Fibroblast of the conjunctiva (primary cell): ENCODE measurements around the gene HPSE2.
A peak's percentile ranks its signal among the peaks of the same experiment; 100 is the strongest.

ENCODE experiments used
- DNase-seq: peaks from one replicate; pipeline ENCODE4 v3.0.0-alpha.2; 2010; ENCODE audit warnings: low read depth

HPSE2 gene

DNA sequence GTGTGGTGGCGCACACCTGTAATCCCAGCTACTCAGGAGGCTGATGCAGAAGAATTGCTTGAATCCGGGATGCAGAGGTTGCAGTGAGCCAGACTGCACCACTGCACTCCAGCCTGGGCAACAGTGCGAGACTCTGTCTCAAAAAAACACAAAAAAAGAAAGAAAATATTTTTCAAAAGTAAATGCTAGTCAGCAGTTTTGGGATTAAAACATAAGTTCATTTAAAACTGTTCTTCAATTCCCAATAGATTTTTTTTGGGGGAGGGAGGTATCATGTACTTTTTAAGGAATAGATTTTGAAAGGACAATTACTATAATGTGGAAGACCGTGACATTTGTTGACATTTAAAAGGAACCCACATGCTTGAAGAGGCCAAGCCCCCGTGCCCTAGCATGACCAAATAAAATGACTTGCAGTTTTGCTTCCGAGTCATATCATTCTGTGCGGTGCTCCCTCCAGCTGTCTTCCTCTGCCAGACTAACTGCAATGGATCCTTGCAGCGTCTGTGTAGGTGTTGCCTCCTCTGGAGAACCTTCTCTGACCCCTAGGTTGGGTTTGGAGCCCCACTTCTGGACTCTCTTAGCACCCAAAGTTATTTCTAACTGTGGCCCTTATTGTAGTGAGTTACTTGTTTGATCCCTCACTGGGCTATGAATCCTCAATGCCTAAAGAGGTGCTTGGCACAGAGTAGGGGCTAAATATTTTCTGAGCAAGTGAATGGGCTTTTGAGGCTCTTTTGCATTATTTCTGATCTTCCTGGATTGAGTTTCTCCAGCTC is 771.5 kb downstream of the HPSE2 start:
- no peak for DNase-seq

DNA sequence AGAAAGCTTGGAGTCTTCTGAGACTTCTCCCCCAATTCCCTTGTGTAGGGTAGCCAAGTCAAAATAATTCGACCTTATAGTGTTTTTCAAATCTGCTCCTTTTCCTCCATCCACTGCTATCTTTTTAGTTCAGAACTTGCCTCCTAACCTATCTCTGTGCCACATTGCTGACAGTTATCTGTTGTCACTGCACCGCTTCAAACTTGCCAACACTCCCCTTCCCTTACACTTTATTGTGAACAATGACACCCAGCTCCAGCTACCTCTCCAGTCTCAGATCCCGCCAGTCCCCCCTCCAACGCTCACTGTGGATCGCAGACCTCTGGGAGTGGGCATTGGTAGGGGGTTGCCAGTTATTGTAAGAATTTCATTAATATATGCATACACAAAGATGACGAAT is 772.6 kb downstream of the HPSE2 start:
- no peak for DNase-seq

DNA sequence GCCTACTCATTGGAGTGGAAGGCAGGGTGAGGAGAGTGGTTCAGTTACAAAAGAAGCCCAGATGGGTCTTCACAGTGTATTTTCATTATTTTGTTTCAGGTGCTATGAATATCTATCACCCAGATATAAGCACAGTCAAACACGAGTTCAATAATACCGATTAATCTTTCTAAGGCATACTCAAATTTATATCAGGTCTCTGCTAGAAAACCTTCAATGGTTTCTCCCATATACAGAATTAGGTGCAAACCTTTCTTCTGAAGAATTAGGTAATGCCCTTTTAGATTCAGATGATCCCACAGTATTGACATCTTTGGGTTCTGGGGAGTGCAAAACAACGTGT is 774.2 kb downstream of the HPSE2 start:
- no peak for DNase-seq

DNA sequence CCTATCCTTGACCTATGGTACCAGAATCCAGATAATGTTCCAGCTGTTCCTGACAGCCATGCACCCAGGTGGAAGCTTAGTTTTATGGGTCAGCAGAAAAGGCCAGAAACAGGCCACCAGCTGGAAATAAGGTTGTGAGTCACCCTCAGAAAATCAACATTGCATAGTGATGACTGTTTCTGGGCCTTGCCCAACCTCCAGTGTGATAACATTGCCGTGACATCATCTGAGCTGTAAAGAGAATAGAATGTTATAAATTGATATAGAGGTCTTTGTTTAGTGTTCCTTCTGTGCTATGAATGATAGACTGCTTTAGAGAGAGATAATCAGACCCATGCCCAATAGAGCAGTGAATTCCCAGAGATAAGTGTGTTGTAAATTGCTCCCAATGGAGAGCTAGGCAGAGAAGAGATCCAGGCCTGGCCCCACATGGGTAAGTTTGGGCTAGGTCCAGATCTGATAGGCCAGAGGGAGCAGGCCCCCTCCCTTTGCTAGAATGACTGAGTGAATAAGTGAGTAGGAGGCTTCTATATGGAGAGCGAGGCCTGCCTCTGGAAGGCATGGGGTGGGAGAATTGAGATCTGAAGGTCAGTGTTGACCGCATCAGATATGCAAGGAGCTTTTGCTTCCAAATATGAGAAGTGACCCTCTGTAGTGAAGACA is 774.7 kb downstream of the HPSE2 start:
- DNase-seq = peak; percentile 63

DNA sequence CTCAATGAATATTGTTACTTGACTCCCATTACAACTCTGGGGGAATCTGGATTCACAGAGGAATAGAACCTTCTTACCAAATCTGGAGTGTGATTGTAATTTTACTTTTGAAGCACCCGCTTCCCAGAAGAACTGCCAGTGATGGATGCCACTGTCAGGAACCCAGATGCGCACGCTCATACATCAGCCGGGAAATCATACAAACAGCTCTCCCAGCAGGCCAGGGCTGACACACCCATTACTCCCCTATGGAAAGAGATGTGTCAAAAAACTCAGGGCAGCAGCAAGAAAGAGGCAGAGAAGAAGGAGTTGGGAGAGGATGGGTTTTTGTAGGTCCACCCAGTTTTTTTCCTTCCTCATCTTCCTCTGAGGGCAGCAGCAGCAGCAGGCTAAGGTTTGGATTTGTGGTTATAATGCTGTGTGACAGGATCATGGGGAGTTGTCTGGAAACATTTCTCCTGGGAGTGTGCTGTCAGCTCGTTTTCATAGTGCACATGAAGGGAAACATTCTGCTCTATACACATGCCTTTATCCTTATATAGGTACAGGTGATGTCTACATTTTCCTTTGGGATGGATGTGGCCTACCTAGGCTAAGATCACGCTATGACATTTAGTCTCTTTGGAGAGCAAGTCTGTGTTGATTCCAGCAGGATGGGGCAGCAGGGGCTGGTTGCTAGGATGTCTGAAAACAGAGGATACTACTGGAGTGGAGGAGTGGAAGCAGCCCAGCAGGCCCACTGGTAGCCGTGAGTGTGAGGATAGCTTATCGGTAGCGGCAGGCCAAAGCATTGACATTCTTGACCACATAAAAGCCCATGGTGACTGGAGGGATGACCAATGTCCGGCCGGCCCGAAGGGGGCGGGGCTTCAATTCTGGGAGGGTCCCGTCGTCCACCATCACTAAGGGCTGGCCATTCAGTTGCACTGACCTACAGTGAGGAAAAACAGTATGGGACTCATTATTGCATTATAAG is 776.6 kb downstream of the HPSE2 start:
- no peak for DNase-seq

DNA sequence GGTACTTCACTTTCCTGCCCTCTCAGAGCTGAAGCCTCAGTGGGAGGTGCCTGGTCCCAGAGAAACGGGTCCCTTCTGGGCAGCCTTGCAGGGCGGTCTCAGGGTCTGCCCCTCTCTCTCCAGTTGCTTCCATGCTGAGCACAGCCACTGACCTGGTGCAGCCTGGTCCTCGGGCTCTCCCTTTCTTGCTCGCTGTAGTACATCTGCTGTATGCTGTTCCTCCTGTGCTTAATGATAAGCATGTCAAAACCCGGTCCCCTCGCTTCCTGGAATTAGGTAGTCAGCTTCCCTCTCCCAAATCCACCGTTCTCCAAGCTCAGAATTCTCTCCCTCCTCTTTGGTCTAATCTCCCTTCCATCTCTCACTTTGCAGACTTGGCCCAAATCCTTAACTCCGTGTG is 777.9 kb downstream of the HPSE2 start:
- no peak for DNase-seq

DNA sequence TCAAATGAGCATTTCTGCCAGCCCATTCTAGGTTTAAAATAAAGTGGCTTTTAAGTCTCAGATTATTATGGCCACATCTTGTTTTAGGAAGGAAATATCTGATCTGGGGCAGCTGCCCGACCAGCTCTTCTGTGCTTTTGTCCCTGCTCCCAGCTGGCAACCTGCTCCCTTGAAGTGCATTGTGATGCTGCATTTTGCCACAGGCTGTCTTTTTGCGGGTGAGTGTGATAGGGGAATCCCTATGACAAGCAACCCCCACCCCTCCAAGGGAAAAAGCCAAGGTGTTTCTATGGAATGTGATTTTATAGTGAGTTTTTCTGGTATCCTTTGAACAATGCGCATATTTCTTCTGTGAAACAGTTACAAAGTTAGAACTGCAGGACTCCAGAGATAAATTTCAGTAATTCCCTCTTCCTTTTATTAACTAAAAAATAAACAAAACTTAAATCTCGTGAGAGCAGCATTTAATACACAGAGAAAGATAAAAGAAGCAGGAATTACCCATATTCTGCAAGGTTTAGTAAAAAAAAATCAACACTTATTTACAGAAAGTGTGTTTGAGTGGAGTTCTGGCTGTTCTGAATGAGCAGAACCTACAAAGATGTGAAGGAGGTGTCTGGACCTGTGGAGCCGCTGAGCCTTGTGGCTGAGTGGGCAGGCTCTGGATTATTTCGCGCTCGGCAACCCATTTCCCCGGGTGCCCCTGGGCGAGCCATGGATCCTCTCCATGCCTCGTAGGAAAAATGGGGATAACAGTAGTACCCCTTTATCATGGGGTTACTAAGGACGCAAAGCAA is 778.8 kb downstream of the HPSE2 start:
- DNase-seq = no peak

DNA sequence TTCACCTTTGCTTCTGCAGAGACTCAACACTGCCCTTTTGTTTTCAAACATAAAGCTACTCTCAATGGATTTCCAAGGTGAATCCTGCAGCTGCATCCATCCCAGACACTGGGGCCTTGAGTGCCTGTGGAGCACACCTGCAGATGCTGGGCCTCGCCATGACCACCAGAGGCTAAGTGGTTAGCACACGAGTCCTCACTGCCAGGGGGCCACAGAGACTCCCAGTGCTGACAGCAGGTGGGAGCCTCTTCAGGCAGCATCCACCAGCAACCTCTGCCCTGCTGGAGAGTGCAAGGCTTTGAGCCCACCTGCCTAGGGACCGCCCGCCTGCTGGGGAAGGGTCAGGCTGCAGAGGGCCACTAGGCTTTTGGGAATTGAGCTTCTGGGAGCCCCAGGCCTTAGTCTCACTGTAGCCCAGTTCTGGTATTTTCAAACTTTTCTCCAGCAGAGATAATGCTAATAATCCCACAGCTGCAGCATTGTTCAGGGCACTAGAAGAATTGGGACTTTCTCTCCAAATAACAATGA is 779.5 kb downstream of the HPSE2 start:
- DNase-seq = no peak

DNA sequence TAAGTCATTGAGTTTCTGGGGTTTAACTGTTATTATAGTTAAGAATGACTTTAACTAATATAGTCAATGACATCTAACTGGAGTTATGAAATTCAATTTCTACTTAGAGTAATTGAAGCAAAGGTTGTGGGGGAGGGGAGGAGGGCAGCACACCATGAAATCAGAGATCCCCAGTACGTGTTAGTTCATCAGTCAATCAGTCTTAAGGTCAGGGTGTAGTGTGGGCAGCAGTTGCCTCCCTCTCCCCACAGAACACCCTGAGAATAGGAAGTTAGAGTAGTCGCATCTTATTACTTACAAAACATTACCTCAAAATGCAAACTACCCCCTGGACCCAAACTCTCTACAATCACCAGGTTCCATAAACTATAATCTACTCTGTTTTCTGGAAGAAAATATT is 781.9 kb downstream of the HPSE2 start:
- DNase-seq = no peak

DNA sequence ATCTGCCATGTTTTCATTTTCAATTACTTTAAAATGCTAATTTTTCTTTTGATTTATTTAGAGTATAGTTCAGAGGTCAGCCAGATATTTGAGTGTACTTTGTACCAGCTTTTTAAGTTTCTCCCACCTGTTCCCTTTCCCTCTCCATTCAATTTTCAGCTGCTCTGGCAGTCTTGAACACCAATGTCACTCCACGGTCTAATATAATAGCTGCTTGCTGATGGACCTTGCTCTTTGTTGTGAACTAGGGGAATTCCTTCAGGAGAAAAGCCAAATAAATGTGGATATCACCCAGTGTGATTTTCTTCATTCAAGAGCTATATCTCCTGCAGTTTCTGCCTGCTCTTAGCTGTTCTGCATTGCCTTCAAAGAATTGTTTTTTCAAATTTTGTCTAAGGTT is 785.0 kb downstream of the HPSE2 start:
- no peak for DNase-seq

DNA sequence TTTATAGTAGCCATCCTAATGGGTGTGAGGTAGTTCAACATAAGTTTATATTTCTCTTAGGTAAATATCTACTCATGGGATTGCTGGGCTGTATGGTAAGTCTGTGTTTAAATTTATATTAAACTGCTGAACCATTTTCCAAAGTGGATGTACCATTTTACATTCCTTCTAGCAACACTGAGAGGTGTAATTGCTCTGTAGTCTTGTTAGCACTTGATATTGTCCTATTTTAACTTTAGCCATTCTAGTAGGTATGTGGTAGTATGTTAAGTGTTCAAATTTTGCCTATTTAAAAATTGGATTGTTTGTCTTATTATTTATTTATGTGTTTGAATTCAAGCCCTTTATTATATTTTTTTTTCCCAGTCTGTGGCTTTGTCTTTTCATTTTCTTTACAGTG is 786.4 kb downstream of the HPSE2 start:
- DNase-seq = no peak

DNA sequence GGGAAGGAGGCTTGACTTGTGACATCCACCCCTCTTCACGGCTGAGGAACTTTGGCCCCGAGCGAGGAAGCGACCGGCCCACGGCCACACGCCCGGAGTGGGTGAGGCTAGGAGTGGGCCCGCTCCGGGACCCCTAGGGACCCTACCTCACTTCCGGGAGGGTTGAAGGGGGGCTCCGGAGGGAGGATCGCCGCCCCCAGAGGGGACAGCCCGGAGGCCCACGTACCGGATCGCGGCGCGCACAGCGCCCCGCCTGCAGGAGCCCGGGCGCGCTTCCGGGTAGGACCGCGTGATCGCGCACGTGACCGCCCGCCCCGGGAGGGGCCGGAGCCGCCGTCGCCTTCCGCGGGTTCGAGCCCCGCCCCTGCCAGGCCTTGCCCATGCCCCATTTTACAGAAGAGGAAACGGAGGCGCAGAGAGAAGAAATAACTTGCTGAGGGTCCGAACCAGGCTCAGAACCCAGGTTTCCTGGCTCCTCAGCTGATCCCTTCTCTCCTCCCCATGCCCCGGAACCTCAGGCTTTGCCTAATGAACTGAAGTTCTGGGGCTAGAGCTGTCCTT is 788.9 kb downstream of the HPSE2 start, which contains the start of gene HPS1:
TSS of gene HPS1 (minus strand) at position 275 of the 561 bp plus-strand sequence. CDS start 3,695 bp downstream, outside the sequence.
- peak; percentile 45 for DNase-seq

DNA sequence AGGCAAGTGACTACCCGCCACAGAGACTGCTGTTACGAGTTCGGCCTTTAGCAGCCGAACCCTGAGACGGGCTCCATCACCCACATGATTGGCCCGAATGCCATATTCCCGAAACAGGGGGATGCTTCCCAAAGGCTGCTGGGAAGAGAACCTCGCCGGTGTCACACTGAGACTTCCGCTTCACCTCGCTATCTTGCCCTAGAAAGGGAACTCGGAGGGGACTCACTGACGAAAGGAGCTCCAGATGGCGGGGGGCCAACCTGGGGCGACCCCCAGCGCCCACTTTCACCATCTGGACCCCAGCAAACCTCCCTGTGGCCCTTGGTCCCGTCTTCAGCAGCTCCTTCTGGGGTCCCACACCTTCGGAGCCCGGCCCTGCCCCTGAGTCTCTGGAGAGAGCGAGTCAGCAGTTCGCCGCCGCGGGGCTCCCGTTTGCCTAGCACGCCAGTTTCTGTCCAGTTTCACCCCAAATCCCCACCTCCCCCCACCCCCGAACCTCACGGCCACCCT is 789.4 kb downstream of the HPSE2 start:
- peak; percentile 4 for DNase-seq

DNA sequence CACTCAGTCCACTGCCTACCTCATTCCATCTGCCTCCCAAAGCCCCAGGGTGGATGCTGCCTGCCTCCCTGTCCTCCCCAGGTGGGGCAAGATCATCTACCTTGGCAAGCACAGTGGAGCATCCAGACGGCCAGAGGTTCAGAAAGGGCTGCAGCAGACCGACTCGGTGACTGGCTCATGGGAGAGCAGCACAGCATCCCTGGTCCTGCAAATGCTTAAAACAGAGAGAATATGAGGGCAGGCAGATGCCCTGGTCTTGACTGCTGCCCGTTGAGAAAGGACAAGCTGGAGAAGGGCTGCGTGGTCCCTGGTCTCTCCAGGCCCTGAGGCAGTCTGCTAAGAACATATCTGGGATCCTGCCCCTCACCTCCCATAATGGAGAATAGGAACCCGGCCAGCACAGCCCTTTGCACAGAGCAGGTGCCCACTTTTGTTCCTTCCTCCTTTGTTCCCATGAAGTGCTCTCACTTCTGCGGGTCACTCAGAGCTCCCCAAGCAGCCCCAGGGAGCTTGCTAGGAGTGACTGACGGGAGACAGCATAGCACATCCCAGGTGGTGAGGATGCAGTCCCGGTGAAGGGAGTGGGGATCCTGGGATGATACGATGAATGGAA is 790.3 kb downstream of the HPSE2 start:
- DNase-seq = no peak

DNA sequence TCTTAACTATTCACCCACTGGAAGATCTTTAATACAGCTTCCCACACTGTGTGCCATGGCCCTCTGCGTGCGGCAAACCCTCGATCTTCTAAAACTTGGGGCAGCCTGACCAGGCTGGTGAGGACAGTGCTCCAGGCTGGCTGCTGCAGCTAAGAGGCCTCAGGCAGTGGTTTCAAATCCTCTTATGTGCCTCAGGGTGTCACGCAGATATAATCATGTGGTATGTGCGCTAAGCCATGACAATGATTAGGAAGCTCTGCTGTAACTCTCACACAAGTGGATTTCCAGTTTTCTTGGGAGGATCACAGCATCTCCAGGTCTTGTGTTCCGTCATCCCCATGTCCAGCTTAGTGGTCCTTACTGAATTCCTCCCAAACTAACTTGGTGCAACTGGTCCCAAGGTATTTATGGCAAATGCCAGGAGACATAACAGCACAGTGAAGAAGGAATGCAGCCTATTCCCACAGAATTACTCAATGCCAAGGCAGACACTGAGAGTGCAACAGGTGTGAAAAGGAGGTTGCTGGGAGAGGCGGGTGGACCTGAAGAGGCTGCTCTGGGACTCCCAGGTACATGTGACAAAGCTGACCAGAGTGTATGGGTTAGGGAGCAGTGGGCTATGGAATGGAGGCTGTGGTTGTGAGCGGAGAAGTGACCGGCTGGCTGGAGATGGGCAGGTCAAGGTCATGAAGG is 791.2 kb downstream of the HPSE2 start:
- DNase-seq = no peak

DNA sequence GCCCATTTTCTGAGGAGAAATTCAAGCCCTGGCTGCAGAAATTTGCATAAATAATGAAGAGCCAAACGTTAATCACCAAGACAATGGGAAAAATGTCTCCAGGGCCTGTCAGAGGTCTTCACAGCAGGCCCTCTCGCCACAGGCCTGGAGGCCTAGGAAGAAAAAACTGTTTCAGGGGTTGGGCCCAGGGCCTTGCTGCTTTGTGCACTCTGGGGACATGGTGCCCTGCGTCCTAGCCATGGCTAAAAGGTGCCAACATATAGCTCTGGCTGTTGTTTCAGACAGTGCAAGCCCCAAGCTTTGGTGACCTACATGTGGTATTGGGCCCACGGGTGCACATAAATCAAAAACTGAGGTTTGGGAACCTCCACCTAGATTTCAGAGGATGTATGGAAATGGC is 796.9 kb downstream of the HPSE2 start:
- no peak for DNase-seq

DNA sequence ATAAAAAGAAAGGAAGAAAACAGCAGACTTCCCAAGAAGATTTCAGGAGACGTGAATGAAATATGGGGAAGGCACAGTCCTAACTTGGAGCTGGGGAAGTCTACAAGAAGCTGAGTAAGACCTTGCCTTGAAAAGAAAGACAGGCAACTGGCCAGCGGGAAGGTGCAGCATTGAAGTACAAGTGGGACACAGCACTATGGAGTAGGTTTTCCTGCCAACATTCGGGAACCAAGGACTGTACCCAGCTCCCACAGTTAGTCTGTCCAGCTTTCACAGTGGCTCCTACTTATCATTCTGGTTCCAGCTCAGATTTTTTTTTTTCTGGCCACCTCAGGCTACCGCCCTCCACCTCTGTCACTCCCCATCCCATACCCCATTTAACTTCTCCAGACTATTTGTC is 798.9 kb downstream of the HPSE2 start:
- no peak for DNase-seq

DNA sequence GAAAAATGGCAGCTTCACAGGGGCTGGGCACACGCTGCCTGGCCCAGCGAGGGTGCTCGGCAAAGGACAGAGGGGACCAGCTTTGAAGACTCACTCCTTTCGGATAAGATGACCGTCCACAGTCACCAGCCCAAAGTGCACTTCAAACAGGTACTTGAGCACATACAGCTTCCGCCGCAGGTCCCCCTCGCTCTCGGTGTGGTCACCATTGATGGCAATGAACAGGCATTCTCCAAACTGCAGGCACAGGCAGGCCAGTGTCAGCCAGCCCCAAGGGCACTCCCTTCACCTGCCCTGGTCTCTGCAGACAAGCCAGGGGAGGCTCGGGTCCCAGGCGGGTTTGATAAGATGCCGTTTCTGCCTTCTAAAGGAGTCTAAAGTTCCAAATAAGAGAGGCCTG is 800.5 kb downstream of the HPSE2 start:
- no peak for DNase-seq

DNA sequence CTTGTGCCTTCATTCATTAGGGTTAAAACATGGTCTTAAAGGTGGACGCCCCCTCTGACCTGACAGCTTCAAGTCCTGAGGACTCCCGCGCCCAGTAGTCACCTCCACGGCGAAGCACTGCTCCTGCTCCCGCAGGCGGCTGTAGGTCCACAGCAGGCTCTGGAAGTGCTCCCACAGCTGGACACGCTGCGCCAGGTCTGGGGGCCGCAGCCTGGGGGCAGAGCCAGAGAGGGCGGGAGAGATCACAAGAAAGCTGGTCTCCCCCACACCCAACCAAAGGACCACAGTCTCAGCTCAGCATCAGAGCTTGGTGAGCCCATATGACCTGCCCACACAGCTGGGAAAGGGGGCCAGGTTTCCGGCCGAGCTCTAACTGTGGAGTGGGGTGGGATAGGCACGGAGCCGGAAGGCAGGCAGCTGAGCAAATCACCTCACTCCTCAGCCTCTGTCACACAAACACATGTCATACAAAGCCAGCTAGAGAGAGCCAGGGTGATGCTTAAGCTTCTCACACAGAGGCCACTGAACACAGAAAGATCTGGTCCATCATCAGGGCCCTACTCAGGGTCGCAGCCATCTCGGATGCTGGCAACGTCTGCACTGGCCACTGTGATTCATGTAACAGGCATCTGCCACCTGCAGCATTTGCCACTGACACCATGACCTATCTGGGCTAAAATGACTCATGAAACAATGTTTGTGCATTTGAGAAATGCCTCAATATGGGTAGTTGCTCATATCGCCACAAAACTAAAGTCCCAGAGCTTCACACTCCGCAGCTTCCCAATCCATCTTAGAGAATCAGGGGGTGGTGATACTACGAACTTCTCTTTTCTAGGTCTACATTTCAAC is 801.5 kb downstream of the HPSE2 start:
- DNase-seq = no peak
